ENCODE results near the gene SEMA7A.
"Not testable (repeated sequence)": the region's sequence is repeated elsewhere in the genome, so short reads cannot be mapped to it uniquely, and the experiment has no call there.

Gene SEMA7A

GRCh38 chr15:74377831-74378766 is 55.7 kb downstream of the SEMA7A start:
- DNase-seq (ENCODE audit: extremely low read depth in 1 of 2, low read depth in 1 of 2): no peak

DNA sequence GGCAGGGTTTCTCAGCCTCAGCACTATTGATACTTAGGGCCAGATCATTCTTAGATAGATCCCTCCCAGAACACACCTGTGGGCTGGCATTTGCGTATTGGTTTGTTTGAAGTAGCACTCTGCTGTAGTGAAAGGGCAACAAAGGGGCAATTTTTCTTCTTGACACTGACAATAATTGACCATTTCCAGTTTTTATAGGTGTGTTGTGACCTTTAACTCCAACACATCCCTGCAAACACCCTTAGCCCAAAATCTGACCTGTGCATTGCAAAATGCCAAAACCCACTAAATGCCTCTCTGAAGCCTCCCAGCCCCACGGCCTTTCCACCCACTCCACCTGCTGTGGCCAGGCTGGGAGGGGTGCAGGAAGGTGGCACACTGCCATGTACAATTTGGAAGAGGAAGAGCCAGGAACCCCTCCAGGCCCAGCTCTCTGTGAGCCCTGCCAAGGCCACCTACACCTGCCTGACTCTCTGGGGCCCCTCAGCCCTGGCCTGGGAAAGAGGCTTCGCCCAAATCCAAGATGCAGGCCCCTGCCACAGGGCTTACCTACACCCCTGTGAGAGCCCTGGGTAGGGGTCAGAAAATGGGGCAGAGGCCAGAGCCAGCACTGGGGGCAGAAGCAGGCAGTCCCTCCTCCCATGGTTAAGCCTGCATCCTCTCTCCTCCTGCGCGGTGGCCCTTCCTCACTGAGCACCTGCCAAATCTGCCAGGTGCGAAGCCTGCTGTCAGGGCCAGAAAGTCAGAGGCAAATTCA is 56.8 kb downstream of the SEMA7A start:
- no peak for DNase-seq (ENCODE audit: extremely low read depth in 1 of 2, low read depth in 1 of 2)

DNA sequence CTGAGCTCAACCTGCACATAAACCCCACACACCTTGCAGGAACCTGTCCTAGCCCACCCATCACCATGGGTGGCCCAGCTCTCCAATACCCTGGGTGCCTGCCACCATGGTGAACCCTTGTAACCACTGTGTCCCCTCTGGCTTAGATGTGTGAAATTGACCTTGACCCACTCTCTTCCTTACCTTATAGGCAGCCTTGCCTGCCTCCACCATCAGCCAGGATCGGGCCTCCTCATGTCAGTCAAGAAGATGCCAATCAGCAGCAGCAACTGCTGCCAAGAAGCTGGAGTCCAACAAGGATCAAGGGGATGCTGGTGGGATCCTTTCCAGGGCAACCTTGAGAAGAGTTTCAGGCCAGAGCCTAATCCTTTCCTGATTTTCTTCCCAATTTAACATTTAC is 57.5 kb downstream of the SEMA7A start:
- no peak for DNase-seq (ENCODE audit: extremely low read depth in 1 of 2, low read depth in 1 of 2)

- peak in 1 of 2 donors; percentile 83 for DNase-seq (ENCODE audit: extremely low read depth in 1 of 2, low read depth in 1 of 2)
Measured at GRCh38 chr15:74375303-74375693, 58.5 kb downstream of the SEMA7A start.

DNA sequence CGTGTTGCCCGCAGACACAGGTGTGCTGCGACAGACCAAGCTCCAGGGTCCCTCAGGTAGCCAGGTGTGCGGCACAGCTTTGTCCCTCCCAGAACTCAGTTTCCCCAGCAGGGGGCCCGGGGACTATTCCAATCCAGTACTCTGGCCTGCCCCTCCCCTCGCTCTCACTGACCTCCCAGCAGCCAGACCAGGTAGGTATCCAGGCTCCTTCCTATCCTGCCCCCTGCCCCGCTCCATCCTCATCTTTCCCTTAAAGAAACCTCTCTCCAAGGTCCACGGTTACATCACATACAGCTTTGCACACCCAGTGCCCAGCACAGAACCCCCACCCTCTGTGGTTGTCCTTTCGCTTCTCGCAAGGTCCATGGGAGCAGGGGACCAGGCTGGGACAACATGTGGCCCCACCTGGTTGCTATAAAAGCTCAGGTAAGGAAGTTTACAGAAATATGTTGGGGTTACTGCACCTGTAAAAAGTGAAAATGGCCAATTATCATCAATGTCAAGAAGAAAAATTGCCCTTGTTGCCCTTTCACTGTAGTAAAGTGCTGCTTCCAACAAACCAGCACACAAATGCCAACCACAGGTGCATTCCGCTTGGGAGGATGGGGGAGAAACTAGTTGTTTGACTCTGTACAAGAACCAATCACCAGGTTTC is 59.0 kb downstream of the SEMA7A start:
- DNase-seq (ENCODE audit: extremely low read depth in 1 of 2, low read depth in 1 of 2): no peak

DNA sequence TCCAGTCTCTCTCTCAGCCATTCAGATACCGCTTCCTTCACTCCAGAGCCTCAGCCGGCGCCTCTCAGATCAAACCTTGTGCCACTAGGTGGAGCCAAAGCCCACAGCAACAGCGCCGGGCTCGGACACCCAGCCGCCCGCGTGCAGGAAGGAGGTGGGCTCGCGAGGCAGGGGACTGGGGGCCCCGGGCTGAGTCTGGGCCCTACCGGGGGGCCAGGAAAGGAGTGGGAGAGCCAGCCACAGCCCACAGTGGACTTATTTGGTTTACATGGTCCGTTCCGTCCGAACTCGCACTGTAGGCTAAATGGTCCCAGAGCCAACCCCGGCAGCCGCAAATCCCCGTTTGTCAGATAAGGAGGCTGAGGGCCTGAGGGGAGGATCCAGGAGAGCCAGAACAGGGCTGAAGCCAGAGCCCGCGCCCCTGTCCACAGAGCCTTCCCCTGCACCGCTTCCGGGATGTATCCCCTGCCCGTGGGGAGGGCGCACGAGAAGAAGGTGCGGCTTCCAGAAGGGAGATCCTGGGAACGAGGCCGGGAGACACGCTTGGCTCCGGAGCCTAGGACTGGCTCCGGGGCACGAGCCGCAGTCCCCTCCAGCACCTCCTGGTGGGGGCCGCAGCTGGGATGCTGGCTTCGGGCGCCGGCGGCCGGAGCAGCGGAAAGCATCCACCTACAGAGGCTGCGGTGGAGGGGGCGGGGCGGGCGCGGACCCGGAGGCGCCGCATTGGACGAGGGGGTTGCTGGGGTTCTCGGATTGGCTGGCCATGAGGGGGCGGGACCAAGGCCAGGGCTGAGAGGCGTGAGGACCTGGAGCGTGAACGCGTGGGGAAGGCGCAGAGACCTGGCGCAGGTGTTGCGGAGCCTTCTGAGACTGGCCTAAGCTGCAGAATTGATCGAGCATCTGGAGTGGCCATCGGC is 59.8 kb downstream of the SEMA7A start:
- peak; percentile 90 to 95 for DNase-seq (ENCODE audit: extremely low read depth in 1 of 2, low read depth in 1 of 2)

DNA sequence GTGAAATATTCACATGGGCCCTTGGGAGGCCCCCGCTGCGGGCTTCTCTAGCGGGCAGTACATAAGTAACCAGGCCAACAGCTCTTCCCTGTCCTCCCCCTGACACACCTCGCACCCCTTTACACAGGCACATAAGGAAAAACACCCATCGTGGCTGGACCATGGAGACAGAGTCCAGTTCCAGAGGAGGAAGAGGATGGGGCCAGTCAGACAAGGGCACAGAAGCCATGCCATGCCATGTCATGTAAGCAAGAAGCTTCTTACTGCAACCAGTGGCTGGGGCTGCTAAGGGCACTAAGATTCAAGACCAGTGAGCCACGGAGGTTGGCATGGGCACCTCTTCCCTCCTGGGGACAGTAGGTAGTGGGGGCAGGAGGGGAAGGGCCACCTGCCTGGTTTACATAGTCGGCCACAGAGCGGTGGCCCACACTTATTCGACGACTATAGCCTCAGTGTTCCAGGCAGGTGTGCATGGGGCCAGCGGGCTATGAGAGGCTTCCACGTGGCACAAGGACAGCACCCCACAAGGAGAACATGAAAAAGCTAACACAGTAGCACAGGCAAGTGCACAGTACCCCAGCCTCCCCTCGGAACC is 60.6 kb downstream of the SEMA7A start:
- no peak for DNase-seq (ENCODE audit: extremely low read depth in 1 of 2, low read depth in 1 of 2)

DNA sequence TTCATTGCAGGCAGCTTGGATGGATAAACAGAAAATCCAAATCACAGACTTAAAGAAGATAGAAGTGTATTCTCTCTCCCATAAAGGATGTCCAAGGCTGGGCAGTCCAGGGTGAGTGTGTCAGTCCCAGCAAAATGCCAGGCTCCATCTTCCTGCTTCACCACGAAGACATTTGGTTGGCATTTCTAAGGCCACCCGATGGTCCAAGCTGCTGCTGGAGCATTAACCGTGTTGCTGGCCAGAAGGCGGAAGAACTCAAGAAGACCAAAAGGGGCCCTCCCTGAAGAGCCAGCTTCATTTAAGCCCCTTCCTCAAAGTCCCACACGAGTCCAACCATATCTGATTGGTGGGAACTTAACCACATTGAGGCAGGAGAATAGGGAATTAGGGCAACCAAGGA is 63.3 kb downstream of the SEMA7A start:
- DNase-seq (ENCODE audit: extremely low read depth in 1 of 2, low read depth in 1 of 2): no peak

DNA sequence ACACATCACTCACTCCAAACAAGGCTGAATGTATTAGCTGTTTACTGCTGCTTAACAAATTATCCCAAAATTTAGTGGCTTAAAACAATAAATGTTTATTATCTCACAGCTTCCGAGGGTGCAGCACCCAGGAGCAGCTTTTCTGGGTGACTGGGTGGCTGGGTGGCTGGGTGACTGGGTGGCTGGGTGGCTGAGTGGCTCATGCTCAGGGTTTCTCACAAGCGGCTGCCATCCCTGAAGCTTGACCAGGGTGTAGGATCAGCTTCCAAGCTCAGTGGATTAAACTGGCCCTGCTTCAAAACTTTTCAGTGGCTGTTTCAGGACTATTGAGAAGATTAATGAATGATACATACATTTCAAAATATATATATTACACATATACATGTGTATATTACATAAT is 64.0 kb downstream of the SEMA7A start:
- no peak for DNase-seq (ENCODE audit: extremely low read depth in 1 of 2, low read depth in 1 of 2)

DNA sequence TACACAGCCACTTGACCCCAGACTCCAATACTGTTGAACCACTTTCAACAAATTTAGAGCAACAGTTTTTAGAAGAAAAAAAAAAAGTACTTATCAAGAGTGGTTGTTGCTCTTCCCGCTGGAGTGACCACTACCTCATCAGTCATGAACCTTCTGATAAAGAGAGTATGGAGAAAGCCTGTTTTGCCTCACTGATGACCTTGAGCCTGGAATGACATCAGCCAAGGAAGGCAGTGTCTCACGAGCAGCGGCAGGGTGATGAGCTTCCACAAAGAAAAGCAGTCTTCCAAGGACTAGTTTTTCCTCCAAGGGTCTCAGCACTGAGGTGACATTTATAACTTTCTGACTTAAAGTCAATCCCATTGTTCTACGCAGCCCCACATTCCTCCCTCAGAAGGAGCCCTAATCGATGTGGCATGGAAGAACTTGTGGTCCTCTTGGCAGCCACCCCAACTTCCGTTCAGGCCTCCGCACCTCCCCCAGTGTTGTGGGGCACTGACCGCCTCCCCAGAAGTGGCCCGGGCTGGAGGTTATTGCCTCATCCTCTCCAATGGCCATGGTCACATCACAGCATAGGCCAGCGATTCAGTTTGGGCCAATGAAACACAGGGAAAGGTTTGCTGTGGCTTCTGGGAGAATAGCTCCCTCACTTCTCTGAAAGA is 64.5 kb downstream of the SEMA7A start:
- DNase-seq (ENCODE audit: extremely low read depth in 1 of 2, low read depth in 1 of 2): no peak

- DNase-seq (ENCODE audit: extremely low read depth in 1 of 2, low read depth in 1 of 2): no peak
Measured at GRCh38 chr15:74368121-74368520, 65.6 kb downstream of the SEMA7A start.

DNA sequence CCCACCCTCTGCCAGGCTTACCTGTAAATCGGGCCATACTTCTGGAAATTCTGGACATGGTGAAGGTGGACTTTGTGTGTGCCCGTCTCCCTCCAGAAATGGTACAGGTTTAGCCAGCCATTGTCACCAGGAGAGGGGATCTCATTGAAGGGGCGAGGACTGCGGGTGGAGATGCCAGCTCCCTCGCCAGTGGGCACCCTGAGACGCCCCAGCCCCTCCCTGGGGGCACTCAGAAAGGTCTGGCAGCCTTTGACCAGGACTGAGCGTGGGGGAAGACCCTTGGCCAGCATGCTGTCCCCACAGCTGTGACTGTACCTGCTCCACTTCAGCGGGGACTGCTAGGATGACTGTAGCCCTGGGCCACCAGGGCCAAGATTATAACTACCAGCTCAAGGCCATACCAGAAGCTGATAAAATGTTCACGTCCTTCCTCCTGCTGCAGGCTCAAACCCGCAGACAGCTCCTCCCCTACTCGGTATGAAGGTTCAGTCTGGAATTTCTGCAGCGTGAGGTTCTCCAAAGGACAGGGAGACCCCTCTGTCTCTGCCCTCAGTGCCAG is 66.4 kb downstream of the SEMA7A start, which contains the start of gene CYP11A1:
CYP11A1 (minus strand) TSS at position 351 of the 559 bp plus-strand sequence; CDS start at position 290, 61 bp downstream.
- DNase-seq (ENCODE audit: extremely low read depth in 1 of 2, low read depth in 1 of 2): no peak

DNA sequence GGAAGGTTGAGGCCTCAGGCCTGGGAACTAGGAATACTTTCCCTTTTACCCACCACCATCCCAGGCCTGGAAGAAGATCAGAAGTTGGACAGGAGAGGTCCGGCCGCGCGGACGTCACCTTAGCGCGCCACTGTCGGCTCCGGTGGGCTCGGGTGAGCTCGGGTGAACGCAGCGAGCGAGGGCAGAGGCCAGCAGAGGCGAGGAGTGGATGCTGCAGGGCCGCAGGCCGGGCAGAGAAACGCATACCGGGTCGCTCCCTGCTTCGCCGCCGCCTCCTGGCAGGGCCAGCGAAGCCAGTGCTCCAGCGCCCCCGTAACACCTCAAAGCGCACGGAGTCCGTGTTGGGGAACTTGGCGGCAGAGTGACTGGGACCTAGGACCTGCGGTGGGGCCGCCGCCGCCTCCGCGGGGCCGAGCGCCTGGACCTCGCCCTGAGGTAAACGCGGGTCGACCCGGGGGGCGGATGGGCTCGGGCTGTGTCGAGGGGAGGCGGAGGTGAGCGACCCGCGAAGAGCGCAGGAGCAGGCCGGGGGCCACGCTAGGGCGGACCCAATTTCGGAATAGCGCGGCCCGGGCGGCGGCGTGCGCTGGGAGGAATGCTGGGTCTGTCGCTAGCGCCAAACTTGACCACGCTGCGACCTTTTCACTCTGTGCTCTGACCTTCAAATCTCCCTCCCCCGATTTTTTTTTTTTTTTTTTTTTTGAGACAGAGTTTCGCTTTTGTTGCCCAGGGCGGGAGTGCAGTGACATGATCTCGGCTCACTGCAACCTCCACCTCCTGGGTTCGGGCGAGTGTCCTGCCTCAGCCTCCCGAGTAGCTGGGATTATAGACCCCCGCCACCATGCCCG is 67.9 kb downstream of the SEMA7A start:
- DNase-seq (ENCODE audit: extremely low read depth in 1 of 2, low read depth in 1 of 2): no peak

DNA sequence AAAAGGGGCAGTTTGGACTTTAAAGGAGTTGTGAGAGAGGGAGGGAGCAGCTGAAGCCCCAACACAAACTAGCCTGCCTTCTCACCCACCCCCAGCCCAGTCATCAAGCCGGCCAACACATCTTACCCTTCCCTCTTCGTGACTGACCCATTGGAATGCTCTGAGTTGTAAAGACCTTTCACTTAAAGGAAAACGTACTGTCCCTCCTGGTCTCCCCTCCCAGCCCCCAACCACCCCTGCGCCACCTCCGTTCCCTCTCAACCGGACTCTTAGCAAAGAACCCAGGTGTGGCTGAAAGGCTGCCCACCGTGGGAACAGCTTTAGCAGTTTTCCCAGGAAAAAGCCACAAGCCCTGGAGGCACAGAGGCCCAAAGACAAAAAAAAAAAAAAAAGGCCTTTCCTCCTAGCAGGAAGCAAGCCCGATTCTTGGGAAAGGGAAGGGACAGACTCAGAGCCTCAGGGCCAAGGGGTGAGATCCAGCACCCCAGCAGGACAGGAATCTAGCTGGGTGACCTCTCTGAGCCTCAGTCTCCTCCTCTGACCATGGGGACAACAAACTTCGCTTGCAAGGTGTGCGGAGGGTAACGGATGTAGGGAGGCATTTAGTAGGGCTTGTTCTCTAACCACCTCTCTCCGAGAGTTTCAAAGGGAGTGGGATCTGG is 68.7 kb downstream of the SEMA7A start:
- DNase-seq (ENCODE audit: extremely low read depth in 1 of 2, low read depth in 1 of 2): no peak

DNA sequence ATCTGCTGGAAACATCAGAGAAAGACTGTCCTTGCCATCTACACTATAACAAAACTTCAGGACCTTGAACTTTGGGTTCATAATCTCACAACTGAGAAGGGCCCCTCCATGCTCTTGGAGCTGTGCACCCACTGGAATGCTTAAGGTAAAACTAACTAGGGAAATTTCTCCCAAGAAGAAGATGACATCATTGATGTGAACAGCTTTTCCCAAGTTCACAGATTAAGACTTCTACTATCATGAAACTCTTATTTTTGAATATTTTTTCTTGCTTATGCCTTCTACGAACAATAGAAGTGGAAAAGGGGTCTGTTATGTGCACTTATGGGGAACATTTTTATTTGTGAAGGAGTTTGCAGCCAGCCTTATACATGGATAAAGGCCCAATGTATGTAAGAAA is 71.3 kb downstream of the SEMA7A start:
- no peak for DNase-seq (ENCODE audit: extremely low read depth in 1 of 2, low read depth in 1 of 2)

- DNase-seq (ENCODE audit: extremely low read depth in 1 of 2, low read depth in 1 of 2): not testable (repeated sequence)
Measured at GRCh38 chr15:74360855-74361254, 72.9 kb downstream of the SEMA7A start.

DNA sequence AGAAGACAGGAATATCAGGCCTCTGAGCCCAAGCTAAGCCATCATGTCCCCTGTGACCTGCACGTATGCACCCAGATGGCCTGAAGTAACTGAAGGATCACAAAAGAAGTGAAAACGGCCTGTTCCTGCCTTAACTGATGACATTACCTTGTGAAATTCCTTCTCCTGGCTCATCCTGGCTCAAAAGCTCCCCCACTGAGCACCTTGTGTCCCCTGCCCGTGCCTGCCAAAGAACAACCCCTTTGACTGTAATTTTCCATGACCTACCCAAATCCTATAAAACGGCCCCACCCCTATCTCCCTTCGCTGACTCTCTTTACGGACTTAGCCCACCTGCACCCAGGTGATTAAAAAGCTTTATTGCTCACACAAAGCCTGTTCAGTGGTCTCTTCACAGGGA is 74.4 kb downstream of the SEMA7A start:
- DNase-seq (ENCODE audit: extremely low read depth in 1 of 2, low read depth in 1 of 2): not testable (repeated sequence)

All from stimulated activated CD8-positive, alpha-beta memory T cell treated with anti-CD3 and anti-CD28 coated beads, Interleukin-7, amount 100 ng/mL, for 48 hours (primary cell).